ENCODE measurements around the gene SLC17A4.

GRCh38 chr6:25747477-25747876, 7.1 kb upstream of the SLC17A4 start:
- no peak for TF ChIP-seq HNRNPK (IDR thresholded peaks at IDR 0.05; ENCODE audit: low read depth, low read length, poor library complexity, severe bottlenecking)
- no peak for TF ChIP-seq FOSL2 (CRISPR knock-in tag; IDR thresholded peaks at IDR 0.05)
- TF ChIP-seq HDAC6 (IDR thresholded peaks at IDR 0.05; ENCODE audit: low read depth, low read length): no peak
- TF ChIP-seq, protein P1, sequence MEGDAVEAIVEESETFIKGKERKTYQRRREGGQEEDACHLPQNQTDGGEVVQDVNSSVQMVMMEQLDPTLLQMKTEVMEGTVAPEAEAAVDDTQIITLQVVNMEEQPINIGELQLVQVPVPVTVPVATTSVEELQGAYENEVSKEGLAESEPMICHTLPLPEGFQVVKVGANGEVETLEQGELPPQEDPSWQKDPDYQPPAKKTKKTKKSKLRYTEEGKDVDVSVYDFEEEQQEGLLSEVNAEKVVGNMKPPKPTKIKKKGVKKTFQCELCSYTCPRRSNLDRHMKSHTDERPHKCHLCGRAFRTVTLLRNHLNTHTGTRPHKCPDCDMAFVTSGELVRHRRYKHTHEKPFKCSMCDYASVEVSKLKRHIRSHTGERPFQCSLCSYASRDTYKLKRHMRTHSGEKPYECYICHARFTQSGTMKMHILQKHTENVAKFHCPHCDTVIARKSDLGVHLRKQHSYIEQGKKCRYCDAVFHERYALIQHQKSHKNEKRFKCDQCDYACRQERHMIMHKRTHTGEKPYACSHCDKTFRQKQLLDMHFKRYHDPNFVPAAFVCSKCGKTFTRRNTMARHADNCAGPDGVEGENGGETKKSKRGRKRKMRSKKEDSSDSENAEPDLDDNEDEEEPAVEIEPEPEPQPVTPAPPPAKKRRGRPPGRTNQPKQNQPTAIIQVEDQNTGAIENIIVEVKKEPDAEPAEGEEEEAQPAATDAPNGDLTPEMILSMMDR (CRISPR knock-in tag; IDR thresholded peaks at IDR 0.05): no peak
- no peak for TF ChIP-seq FOXO4 (CRISPR knock-in tag; conservative IDR thresholded peaks at IDR 0.05)
- TF ChIP-seq, protein P2, sequence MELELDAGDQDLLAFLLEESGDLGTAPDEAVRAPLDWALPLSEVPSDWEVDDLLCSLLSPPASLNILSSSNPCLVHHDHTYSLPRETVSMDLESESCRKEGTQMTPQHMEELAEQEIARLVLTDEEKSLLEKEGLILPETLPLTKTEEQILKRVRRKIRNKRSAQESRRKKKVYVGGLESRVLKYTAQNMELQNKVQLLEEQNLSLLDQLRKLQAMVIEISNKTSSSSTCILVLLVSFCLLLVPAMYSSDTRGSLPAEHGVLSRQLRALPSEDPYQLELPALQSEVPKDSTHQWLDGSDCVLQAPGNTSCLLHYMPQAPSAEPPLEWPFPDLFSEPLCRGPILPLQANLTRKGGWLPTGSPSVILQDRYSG (CRISPR knock-in tag; IDR thresholded peaks at IDR 0.05): no peak
- TF ChIP-seq, protein P3, sequence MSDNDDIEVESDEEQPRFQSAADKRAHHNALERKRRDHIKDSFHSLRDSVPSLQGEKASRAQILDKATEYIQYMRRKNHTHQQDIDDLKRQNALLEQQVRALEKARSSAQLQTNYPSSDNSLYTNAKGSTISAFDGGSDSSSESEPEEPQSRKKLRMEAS (IDR thresholded peaks at IDR 0.05): no peak
- TF ChIP-seq GLI4 (CRISPR knock-in tag; IDR thresholded peaks at IDR 0.05; ENCODE audit: borderline replicate concordance): no peak

Measured in HepG2 (cell line).